ENCODE data around the gene IL13RA1. TPM values are rescaled to one million over a fixed set of nuclear protein-coding genes. Genes with fewer than 3 reads are reported as not detected.

IL13RA1 gene
- total and polyA plus RNA-seq, 2 of the 13 experiments (the other 11 are each of a cell fraction or from before 2014, with no cell fraction given) = 56.6 to 73.5 TPM

- TF ChIP-seq USF2 (IDR thresholded peaks at IDR 0.05; ENCODE audit: low read depth, low read length) (no peak), USF2 (CRISPR knock-in tag; IDR thresholded peaks at IDR 0.05; ENCODE audit: borderline replicate concordance) (no peak), ZNF282 (IDR thresholded peaks at IDR 0.05; ENCODE audit: partially characterized antibody) (no peak), SCMH1 (CRISPR knock-in tag; IDR thresholded peaks at IDR 0.05; ENCODE audit: borderline replicate concordance) (no peak), ZSCAN25 (CRISPR knock-in tag; IDR thresholded peaks at IDR 0.05) (no peak), HNRNPUL1 (IDR thresholded peaks at IDR 0.05; ENCODE audit: low read depth, low read length) (no peak), POLR2A (IDR thresholded peaks at IDR 0.05; ENCODE audit: insufficient read depth in 1 of 2, low read depth in 2 of 2, low read length in 2 of 2) (peak; percentile 11 to 55; a peak in 3 of 4 replicates), ZNF512B (CRISPR knock-in tag; IDR thresholded peaks at IDR 0.05; ENCODE audit: borderline replicate concordance) (no peak), ZNF281 (CRISPR knock-in tag; IDR thresholded peaks at IDR 0.05; ENCODE audit: borderline replicate concordance) (0 out of 2 replicates have a peak, but pooled peaks have one; percentile 1), TRIM22 (IDR thresholded peaks at IDR 0.05) (no peak), KMT2A (CRISPR knock-in tag; IDR thresholded peaks at IDR 0.05) (0 out of 2 replicates have a peak, but pooled peaks have one; percentile 28), CCAR2 (optimal IDR thresholded peaks at IDR 0.05; ENCODE audit: low read depth, low read length) (no peak), NCOR1 (IDR thresholded peaks at IDR 0.05; ENCODE audit: borderline replicate concordance, low read length) (no peak), EEA1 (CRISPR knock-in tag; IDR thresholded peaks at IDR 0.05; ENCODE audit: borderline replicate concordance) (no peak), ZNF264 (CRISPR knock-in tag; IDR thresholded peaks at IDR 0.05) (no peak), ZNF547 (CRISPR knock-in tag; IDR thresholded peaks at IDR 0.05) (no peak), SSRP1 (CRISPR knock-in tag; IDR thresholded peaks at IDR 0.05) (no peak), ZSCAN20 (CRISPR knock-in tag; IDR thresholded peaks at IDR 0.05; ENCODE audit: borderline replicate concordance) (no peak), NBN (conservative IDR thresholded peaks at IDR 0.05) (no peak), ZNF780A (CRISPR knock-in tag; IDR thresholded peaks at IDR 0.05) (no peak), TEAD2 (CRISPR knock-in tag; IDR thresholded peaks at IDR 0.05) (no peak), SNAPC5 (CRISPR knock-in tag; IDR thresholded peaks at IDR 0.05; ENCODE audit: borderline replicate concordance) (no peak)
Measured at GRCh38 chrX:118727686-118728339, 407 bp downstream of the IL13RA1 start (continued).
